Upper lobe of left lung (tissue), 6 donors: Measurements from ENCODE around the gene SUSD5. TPM values are rescaled to one million over a fixed set of nuclear protein-coding genes. Genes with fewer than 3 reads are reported as not detected.

Experiments
- ATAC-seq, 2 donors: fragments of 200-7000 bp; cut with Tn5 transposase; one replicate each; pipeline ENCODE4 v1.9.1; 2022; ENCODE audit warnings: mild to moderate bottlenecking in 2 of 2, moderate library complexity in 2 of 2; ENCODE audit not compliant: low FRiP score in 2 of 2
- DNase-seq, 2 donors: peaks; one replicate each; pipeline ENCODE4 v3.0.0-alpha.2; 2019 to 2020
- H3K27ac ChIP-seq, 4 donors: fragments of 200-600 bp; sonication (generic); one replicate each; pipeline ENCODE4 v1.5.1; 2016 to 2019
- H3K27me3 ChIP-seq, 4 donors: fragments of 200-600 bp; sonication (generic); one replicate each; pipeline ENCODE4 v1.5.1; 2017 to 2019
- H3K36me3 ChIP-seq, 4 donors: fragments of 200-600 bp; sonication (generic); one replicate each; pipeline ENCODE4 v1.5.1; 2016 to 2019
- H3K4me1 ChIP-seq, 4 donors: fragments of 200-600 bp; sonication (generic); one replicate each; pipeline ENCODE4 v1.5.1; 2018 to 2019
- H3K4me3 ChIP-seq, 4 donors: fragments of 200-600 bp; sonication (generic); one replicate each; pipeline ENCODE4 v1.5.1; 2017 to 2019; ENCODE audit warnings: mild to moderate bottlenecking in 2 of 4, moderate library complexity in 1 of 4
- H3K9me3 ChIP-seq, 4 donors: fragments of 200-600 bp; sonication (generic); one replicate each; pipeline ENCODE4 v1.5.1; 2018 to 2019
- EP300 ChIP-seq, 4 donors: sonication (generic); formaldehyde crosslinking; IDR thresholded peaks; one replicate each; pipeline ENCODE4 v1.5.1; 2017; ENCODE audit warnings: antibody characterized with exemption in 4 of 4, control low read depth in 2 of 4
- POLR2A ChIP-seq, 4 donors: fragments of 450-650 bp; IDR thresholded peaks; one replicate each; pipeline ENCODE4 v1.5.1; 2016 to 2017; ENCODE audit warnings: antibody characterized with exemption in 4 of 4, mild to moderate bottlenecking in 2 of 4
- POLR2AphosphoS5 ChIP-seq, 2 donors: sonication (generic); formaldehyde crosslinking; IDR thresholded peaks; one replicate each; pipeline ENCODE4 v1.5.1; 2017; ENCODE audit warnings: antibody characterized with exemption in 2 of 2
- WGBS, 2 donors: methylation state at CpG; one replicate each; pipeline ENCODE4 v1.1.5; 2017 to 2018; 5-methylcytosine and 5-hydroxymethylcytosine counted together
- total RNA-seq, 6 donors: library from RNA; depleted of rRNA in 4 of 6; stranded (reverse); fragments of >200 nt in 4 of 6; gene quantifications; one replicate each; pipeline versions ENCODE4 v1.1.0 to v1.2.1, GENCODE V29; 2016 to 2021
- TF ChIP-seq, protein P1 (sequence below), 6 experiments: fragments of 450-650 bp in 4 of 6; fragments of 200-600 bp in 2 of 6; sonication (generic) in 2 of 6; IDR thresholded peaks; one replicate each; pipeline ENCODE4 v1.5.1; 2016 to 2019; ENCODE audit warnings: antibody characterized with exemption in 6 of 6
- donor health status: DM: no; HTN: no; CAD: no; lungs with moderate emphysema.
- donor health status: DM: no; HTN: yes; CAD: no; lungs with severe emphysema.

The SUSD5 gene
- total RNA-seq, 6 donors from 2014 or later = 0.20 to 1.1 (median 0.96) TPM; not detected in 2

GRCh38 chr3:33131331-33132018, 87.1 kb downstream of the SUSD5 start:
- DNase-seq = peak in 1 of 2 donors; percentile 43
- TF ChIP-seq, protein P1, sequence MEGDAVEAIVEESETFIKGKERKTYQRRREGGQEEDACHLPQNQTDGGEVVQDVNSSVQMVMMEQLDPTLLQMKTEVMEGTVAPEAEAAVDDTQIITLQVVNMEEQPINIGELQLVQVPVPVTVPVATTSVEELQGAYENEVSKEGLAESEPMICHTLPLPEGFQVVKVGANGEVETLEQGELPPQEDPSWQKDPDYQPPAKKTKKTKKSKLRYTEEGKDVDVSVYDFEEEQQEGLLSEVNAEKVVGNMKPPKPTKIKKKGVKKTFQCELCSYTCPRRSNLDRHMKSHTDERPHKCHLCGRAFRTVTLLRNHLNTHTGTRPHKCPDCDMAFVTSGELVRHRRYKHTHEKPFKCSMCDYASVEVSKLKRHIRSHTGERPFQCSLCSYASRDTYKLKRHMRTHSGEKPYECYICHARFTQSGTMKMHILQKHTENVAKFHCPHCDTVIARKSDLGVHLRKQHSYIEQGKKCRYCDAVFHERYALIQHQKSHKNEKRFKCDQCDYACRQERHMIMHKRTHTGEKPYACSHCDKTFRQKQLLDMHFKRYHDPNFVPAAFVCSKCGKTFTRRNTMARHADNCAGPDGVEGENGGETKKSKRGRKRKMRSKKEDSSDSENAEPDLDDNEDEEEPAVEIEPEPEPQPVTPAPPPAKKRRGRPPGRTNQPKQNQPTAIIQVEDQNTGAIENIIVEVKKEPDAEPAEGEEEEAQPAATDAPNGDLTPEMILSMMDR (IDR thresholded peaks at IDR 0.05) = peak; percentile 50 to 73 (median 68)
- TF ChIP-seq EP300 (IDR thresholded peaks at IDR 0.05) (no peak), POLR2AphosphoS5 (IDR thresholded peaks at IDR 0.05) (no peak), POLR2A (IDR thresholded peaks at IDR 0.05) (no peak)
- H3K36me3 ChIP-seq = peaks cover 25 to 77% (median 43%) of the 10 kb centered on the region in 4 donors
- no peaks in the 10 kb centered on the region for H3K27me3 ChIP-seq
- no peak overlapping the region for H3K27ac ChIP-seq
- peak; percentile 79 to 80 for ATAC-seq
- WGBS, 2 donors = 25 to 37% methylated on average over 6 of the region's 6 CpGs
- no peaks in the 10 kb centered on the region for H3K9me3 ChIP-seq
- no peak overlapping the region for H3K4me3 ChIP-seq
- peaks cover 0 to 6% (median 0%) of the 10 kb centered on the region in 4 donors for H3K4me1 ChIP-seq

DNA sequence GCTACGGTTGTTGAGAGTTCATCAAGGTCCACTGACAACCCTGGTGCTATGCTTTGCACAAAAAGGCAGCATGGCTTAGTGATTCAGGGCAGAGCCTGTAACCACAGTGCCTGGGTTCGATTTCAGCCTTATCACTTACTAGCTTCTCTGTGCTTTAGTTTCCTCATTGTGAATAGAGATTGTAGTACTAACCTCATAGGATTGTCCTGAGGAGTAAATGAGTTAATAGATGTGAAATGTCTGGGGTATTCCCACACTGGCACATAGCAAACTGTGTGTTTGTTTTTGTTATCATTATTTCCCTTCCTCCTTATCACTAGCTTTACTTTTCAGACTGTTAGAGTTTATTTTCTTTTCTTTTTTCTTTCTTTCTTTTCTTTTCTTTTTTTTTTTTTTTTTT, 88.5 kb downstream of the SUSD5 start:
- 81 to 88% methylated on average over 2 of the region's 2 CpGs for WGBS, 2 donors
- Histone ChIP-seq H3K4me3 (no peak overlapping the region), H3K27me3 (no peaks in the 10 kb centered on the region), H3K4me1 (peaks cover 0 to 6% (median 0%) of the 10 kb centered on the region in 4 donors), H3K27ac (no peak overlapping the region), H3K36me3 (peaks cover 29 to 75% (median 44%) of the 10 kb centered on the region in 4 donors), H3K9me3 (no peaks in the 10 kb centered on the region)
- TF ChIP-seq EP300 (IDR thresholded peaks at IDR 0.05) = no peak
- TF ChIP-seq, protein P1 (IDR thresholded peaks at IDR 0.05) = no peak
- TF ChIP-seq POLR2AphosphoS5 (IDR thresholded peaks at IDR 0.05) = no peak
- no peak for TF ChIP-seq POLR2A (IDR thresholded peaks at IDR 0.05)
- ATAC-seq (no peak), DNase-seq (no peak)

GRCh38 chr3:33128706-33129105, 89.9 kb downstream of the SUSD5 start:
- H3K27ac ChIP-seq = no peak overlapping the region
- WGBS, 2 donors = 65 to 79% methylated on average over 1 of the region's 1 CpG
- peaks cover 0 to 6% (median 0%) of the 10 kb centered on the region in 4 donors for H3K4me1 ChIP-seq
- TF ChIP-seq POLR2A (IDR thresholded peaks at IDR 0.05) (no peak), POLR2AphosphoS5 (IDR thresholded peaks at IDR 0.05) (no peak), EP300 (IDR thresholded peaks at IDR 0.05) (no peak)
- TF ChIP-seq, protein P1 (IDR thresholded peaks at IDR 0.05) = no peak
- no peaks in the 10 kb centered on the region for H3K9me3 ChIP-seq
- no peak overlapping the region for H3K4me3 ChIP-seq
- H3K27me3 ChIP-seq = no peaks in the 10 kb centered on the region
- ATAC-seq = no peak
- DNase-seq = no peak
- peaks cover 24 to 72% (median 40%) of the 10 kb centered on the region in 4 donors for H3K36me3 ChIP-seq

GRCh38 chr3:33125840-33126239, 92.8 kb downstream of the SUSD5 start:
- WGBS, 2 donors = 92 to 99% methylated on average over 3 of the region's 3 CpGs
- DNase-seq (no peak), ATAC-seq (no peak)
- H3K9me3 ChIP-seq = no peaks in the 10 kb centered on the region
- no peaks in the 10 kb centered on the region for H3K27me3 ChIP-seq
- no peak overlapping the region for H3K27ac ChIP-seq
- H3K4me1 ChIP-seq = no peaks in the 10 kb centered on the region
- TF ChIP-seq EP300 (IDR thresholded peaks at IDR 0.05) (no peak), POLR2A (IDR thresholded peaks at IDR 0.05) (no peak), POLR2AphosphoS5 (IDR thresholded peaks at IDR 0.05) (no peak)
- TF ChIP-seq, protein P1 (IDR thresholded peaks at IDR 0.05) = no peak
- no peak overlapping the region for H3K4me3 ChIP-seq
- peaks cover 19 to 70% (median 35%) of the 10 kb centered on the region in 4 donors for H3K36me3 ChIP-seq

DNA sequence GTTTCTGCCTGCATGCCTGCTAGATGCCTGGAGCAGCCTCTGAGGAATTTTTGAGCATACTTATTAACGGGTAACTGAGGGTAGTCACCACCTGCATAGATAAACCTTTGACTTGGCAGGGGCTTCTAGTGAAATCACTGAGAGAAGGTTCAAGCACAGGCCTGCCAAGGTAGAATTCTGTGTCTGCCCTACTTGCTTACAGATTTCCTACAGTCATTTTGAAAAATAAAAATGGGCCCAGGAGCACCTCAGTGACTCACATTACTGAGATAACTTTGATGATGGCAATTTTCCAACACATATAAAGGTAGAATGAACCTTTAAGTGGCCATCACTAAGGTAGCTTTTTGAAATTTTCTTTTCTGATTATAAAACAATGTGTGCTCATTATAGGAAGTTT, 94.0 kb downstream of the SUSD5 start:
- ATAC-seq (no peak), DNase-seq (no peak)
- no peak overlapping the region for H3K27ac ChIP-seq
- H3K4me3 ChIP-seq = no peak overlapping the region
- no peaks in the 10 kb centered on the region for H3K27me3 ChIP-seq
- peaks cover 16 to 66% (median 34%) of the 10 kb centered on the region in 4 donors for H3K36me3 ChIP-seq
- TF ChIP-seq POLR2AphosphoS5 (IDR thresholded peaks at IDR 0.05) = no peak
- H3K4me1 ChIP-seq = no peaks in the 10 kb centered on the region
- no peaks in the 10 kb centered on the region for H3K9me3 ChIP-seq
- 57 to 94% methylated on average over 1 of the region's 1 CpG for WGBS, 2 donors
